Measurements from ENCODE around the gene MARVELD1. TPM values are rescaled to one million over a fixed set of nuclear protein-coding genes. Genes with fewer than 3 reads are reported as not detected.
A peak's percentile ranks its signal among the peaks of the same experiment; 100 is the strongest.

Gene MARVELD1
- total and polyA plus RNA-seq, 3 donors from 2014 or later: 8.7 to 21.9 (median 13.6) TPM

GRCh38 chr10:97740613-97741012 lies 27.1 kb downstream of the MARVELD1 start:
- intact Hi-C loops (cut with DNase I; ENCODE audit: low total_unique reads): no loop called here
- no peaks in the 10 kb centered on the region for H3K27me3 ChIP-seq
- H3K36me3 ChIP-seq (ENCODE audit: low read depth, missing control alignments): no peaks in the 10 kb centered on the region
- no peak for TF ChIP-seq POLR2A (IDR thresholded peaks at IDR 0.05)
- H3K4me3 ChIP-seq: no peak overlapping the region
- 92 to 93% methylated on average over 2 of the region's 2 CpGs for WGBS, 2 donors
- peaks cover 16% of the 10 kb centered on the region for H3K4me1 ChIP-seq
- no peak overlapping the region for H3K27ac ChIP-seq
- DNase-seq: no peak
- no peaks in the 10 kb centered on the region for H3K9me3 ChIP-seq

- no peaks in the 10 kb centered on the region for H3K36me3 ChIP-seq (ENCODE audit: low read depth, missing control alignments)
- no peak for TF ChIP-seq POLR2A (IDR thresholded peaks at IDR 0.05)
- TF ChIP-seq, protein P1, sequence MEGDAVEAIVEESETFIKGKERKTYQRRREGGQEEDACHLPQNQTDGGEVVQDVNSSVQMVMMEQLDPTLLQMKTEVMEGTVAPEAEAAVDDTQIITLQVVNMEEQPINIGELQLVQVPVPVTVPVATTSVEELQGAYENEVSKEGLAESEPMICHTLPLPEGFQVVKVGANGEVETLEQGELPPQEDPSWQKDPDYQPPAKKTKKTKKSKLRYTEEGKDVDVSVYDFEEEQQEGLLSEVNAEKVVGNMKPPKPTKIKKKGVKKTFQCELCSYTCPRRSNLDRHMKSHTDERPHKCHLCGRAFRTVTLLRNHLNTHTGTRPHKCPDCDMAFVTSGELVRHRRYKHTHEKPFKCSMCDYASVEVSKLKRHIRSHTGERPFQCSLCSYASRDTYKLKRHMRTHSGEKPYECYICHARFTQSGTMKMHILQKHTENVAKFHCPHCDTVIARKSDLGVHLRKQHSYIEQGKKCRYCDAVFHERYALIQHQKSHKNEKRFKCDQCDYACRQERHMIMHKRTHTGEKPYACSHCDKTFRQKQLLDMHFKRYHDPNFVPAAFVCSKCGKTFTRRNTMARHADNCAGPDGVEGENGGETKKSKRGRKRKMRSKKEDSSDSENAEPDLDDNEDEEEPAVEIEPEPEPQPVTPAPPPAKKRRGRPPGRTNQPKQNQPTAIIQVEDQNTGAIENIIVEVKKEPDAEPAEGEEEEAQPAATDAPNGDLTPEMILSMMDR (IDR thresholded peaks at IDR 0.05): no peak
Measured at GRCh38 chr10:97743169-97743943, 29.8 kb downstream of the MARVELD1 start.

DNA sequence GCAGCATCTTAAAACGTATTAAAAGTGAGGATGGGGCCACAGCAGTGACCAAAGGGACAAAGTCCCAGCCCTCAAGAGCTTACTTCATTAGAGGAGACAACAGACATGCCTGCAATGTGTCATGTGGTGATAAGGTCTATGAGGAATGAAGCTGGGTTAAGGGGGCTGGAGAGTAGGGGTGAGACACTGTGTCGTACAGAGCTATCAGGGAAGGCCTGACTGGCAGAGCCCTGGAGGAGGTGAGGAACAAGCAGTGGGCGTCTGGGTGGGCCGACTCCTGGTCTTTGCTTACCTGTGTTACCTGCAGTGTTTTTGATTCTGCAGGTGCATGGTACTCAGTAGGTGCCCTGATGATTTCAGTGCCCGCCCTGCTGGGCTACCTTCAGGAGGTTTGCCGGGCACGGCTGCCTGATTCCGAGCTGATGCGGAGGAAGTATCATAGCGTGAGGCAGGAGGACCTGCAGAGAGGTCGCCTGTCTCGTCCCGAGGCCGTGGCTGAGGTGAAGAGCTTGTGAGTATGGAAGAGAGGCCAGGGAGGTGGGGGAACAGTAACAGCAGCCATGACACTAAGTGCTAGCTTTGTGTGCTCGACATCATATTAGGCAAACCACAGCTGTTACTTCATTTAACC lies 31.0 kb downstream of the MARVELD1 start:
- 91 to 94% methylated on average over 15 of the region's 15 CpGs for WGBS, 2 donors

More at GRCh38 chr10:97743169-97743943, 29.8 kb downstream of the MARVELD1 start:
- Histone ChIP-seq H3K27ac (peak overlapping the region; percentile 20 to 27), H3K4me1 (peaks cover 17% of the 10 kb centered on the region), H3K27me3 (no peaks in the 10 kb centered on the region), H3K4me3 (no peak overlapping the region), H3K9me3 (no peaks in the 10 kb centered on the region)
- no peak for DNase-seq
- WGBS, 2 donors: 53 to 55% methylated on average over 10 of the region's 10 CpGs
- intact Hi-C loops (cut with DNase I; ENCODE audit: low total_unique reads): no loop called here

GRCh38 chr10:97747573-97747972 lies 34.0 kb downstream of the MARVELD1 start:
- Histone ChIP-seq H3K4me1 (peaks cover 14% of the 10 kb centered on the region), H3K36me3 (ENCODE audit: low read depth, missing control alignments) (no peaks in the 10 kb centered on the region), H3K27me3 (no peaks in the 10 kb centered on the region), H3K9me3 (no peaks in the 10 kb centered on the region), H3K4me3 (no peak overlapping the region), H3K27ac (no peak overlapping the region)
- DNase-seq: no peak
- intact Hi-C loops (cut with DNase I; ENCODE audit: low total_unique reads): no loop called here
- WGBS, 2 donors: 82 to 86% methylated on average over 1 of the region's 1 CpG
- TF ChIP-seq, protein P1 (IDR thresholded peaks at IDR 0.05): no peak
- TF ChIP-seq POLR2A (IDR thresholded peaks at IDR 0.05): no peak

More for the DNA sequence above, 31.0 kb downstream of the MARVELD1 start:
- no peaks in the 10 kb centered on the region for H3K27me3 ChIP-seq
- no peaks in the 10 kb centered on the region for H3K36me3 ChIP-seq (ENCODE audit: low read depth, missing control alignments)
- H3K4me1 ChIP-seq: peaks cover 14% of the 10 kb centered on the region
- H3K4me3 ChIP-seq: no peak overlapping the region
- H3K27ac ChIP-seq: no peak overlapping the region
- TF ChIP-seq POLR2A (IDR thresholded peaks at IDR 0.05): no peak
- TF ChIP-seq, protein P1 (IDR thresholded peaks at IDR 0.05): no peak
- intact Hi-C loops (cut with DNase I; ENCODE audit: low total_unique reads): no loop called here
- H3K9me3 ChIP-seq: no peaks in the 10 kb centered on the region
- DNase-seq: no peak

GRCh38 chr10:97748116-97748515 lies 34.6 kb downstream of the MARVELD1 start:
- no peak for DNase-seq
- no peak overlapping the region for H3K4me3 ChIP-seq
- intact Hi-C loops (cut with DNase I; ENCODE audit: low total_unique reads): no loop called here
- no peaks in the 10 kb centered on the region for H3K27me3 ChIP-seq
- TF ChIP-seq, protein P1 (IDR thresholded peaks at IDR 0.05): no peak
- TF ChIP-seq POLR2A (IDR thresholded peaks at IDR 0.05): no peak
- 87 to 90% methylated on average over 10 of the region's 10 CpGs for WGBS, 2 donors
- no peak overlapping the region for H3K27ac ChIP-seq
- H3K4me1 ChIP-seq: peaks cover 9% of the 10 kb centered on the region
- H3K9me3 ChIP-seq: no peaks in the 10 kb centered on the region
- H3K36me3 ChIP-seq (ENCODE audit: low read depth, missing control alignments): no peaks in the 10 kb centered on the region

All from testis (tissue), 3 donors.